ENCODE measurements around the gene AMZ1. TPM values are rescaled to one million over a fixed set of nuclear protein-coding genes. Genes with fewer than 3 reads are reported as not detected.

The AMZ1 gene
- total and polyA plus RNA-seq, 8 donors: under 0.01 to 1.4 (median 0.45) TPM; not detected in 5

DNA sequence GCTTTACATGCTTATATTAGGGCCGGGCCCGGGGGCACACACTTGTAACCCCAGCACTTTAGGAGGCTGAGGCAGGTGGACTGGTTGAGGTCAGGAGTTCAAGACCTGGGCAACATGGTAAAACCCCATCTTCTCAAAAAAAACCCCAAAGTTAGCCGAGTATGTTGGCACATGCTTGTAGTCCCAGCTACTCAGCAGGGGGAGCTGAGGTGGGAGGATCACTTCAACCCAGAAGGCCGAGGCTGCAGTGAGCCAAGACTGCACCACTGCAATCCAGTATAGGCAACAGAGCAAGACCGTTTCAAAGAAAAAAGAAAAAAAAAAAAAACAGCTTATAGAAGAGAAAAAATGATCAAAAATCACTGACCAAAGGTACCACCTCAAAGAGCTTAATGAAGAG lies 63.1 kb downstream of the AMZ1 start:
- DNase-seq: no peak
- H3K4me1 ChIP-seq: peaks cover 7 to 20% (median 12%) of the 10 kb centered on the region in 4 donors
- H3K4me3 ChIP-seq: no peak overlapping the region
- H3K9me3 ChIP-seq: no peaks in the 10 kb centered on the region
- 49 to 78% (median 59%) methylated on average over 5 of the region's 5 CpGs for WGBS, 5 donors
- TF ChIP-seq POLR2AphosphoS5 (IDR thresholded peaks at IDR 0.05) (no peak), EP300 (IDR thresholded peaks at IDR 0.05) (no peak), POLR2A (IDR thresholded peaks at IDR 0.05) (no peak), CTCF (IDR thresholded peaks at IDR 0.05) (no peak)
- no peaks in the 10 kb centered on the region for H3K27me3 ChIP-seq
- no peaks in the 10 kb centered on the region for H3K36me3 ChIP-seq
- H3K27ac ChIP-seq: peak overlapping the region in 1 of 5 donors; percentile 18
- intact Hi-C loops (cut with DNase I; ENCODE audit: low total_unique reads): no loop called here

DNA sequence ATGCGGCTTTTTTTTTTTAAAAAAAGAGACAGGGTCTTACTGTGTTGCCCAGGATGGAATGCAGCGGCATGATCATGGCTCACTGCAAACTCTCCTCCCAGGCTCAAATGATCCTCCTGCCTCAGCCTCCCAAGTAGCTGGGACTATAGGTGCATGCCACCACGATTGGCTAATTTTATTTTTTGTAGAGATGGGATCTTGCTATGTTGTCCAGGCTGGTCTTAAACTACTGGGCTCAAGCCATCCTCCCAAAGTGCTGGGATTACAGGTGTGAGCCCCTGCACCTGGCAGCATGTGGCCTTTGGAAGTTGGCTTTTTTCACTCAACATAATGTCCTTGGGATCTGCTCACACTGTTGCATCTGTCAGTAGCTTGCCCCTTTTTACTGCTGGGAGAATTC lies 65.1 kb downstream of the AMZ1 start:
- TF ChIP-seq CTCF (IDR thresholded peaks at IDR 0.05) (no peak), EP300 (IDR thresholded peaks at IDR 0.05) (no peak), POLR2AphosphoS5 (IDR thresholded peaks at IDR 0.05) (no peak), POLR2A (IDR thresholded peaks at IDR 0.05) (no peak)
- no peaks in the 10 kb centered on the region for H3K27me3 ChIP-seq
- H3K4me3 ChIP-seq: no peak overlapping the region
- intact Hi-C loops (cut with DNase I; ENCODE audit: low total_unique reads): no loop called here
- H3K36me3 ChIP-seq: peaks cover 0 to 3% (median 0%) of the 10 kb centered on the region in 4 donors
- no peak overlapping the region for H3K27ac ChIP-seq
- peaks cover 7 to 30% (median 18%) of the 10 kb centered on the region in 4 donors for H3K4me1 ChIP-seq
- no peaks in the 10 kb centered on the region for H3K9me3 ChIP-seq
- WGBS, 5 donors: 83 to 96% (median 95%) methylated on average over 3 of the region's 3 CpGs
- DNase-seq: no peak

DNA sequence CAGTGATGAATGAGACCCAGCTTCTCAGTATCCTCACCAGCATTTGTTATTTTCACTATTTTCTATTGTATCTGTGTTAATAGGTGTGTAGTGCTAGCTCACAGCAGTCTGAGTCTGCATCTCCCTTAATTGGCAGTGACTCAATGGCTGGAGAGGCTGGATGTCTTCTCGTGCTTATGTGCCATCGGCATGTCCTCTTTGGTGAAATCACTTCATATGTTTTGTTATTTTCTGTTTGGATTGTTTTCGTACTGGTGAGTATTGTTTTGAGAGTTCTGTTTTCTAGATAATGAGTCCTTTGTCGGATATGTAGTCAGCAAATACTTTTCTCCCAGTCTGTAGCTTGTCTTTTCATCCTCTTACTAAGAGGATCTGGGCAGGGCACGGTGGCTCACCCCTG lies 66.1 kb downstream of the AMZ1 start:
- 85 to 92% (median 89%) methylated on average over 5 of the region's 5 CpGs for WGBS, 5 donors
- DNase-seq: no peak

DNA sequence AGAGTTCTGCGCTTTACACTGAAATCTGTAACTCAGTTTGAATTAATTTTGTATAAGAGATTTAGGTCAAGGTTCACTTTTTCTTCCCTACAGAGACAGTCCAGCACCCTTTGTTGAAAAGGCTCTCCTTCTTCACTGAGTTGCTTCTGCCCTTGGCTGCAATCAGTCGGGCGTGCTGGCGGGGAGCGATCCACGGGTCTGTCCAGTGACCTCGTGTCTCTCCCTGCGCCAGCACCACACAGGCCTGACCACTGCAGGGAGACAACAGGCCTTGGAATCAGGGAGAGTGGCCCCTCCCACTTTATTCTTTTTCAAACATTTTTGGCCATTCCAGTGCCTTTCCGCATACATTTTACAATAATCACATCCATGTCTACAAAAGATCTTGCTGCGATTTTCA lies 66.9 kb downstream of the AMZ1 start:
- Histone ChIP-seq H3K4me1 (peaks cover 15 to 48% (median 34%) of the 10 kb centered on the region in 4 donors), H3K9me3 (no peaks in the 10 kb centered on the region), H3K27me3 (no peaks in the 10 kb centered on the region), H3K36me3 (peaks cover 0 to 3% (median 0%) of the 10 kb centered on the region in 4 donors), H3K4me3 (no peak overlapping the region), H3K27ac (no peak overlapping the region)
- whole genome bisulfite sequencing, 5 donors: 95 to 99% (median 97%) methylated on average over 10 of the region's 10 CpGs
- TF ChIP-seq CTCF (IDR thresholded peaks at IDR 0.05) (no peak), EP300 (IDR thresholded peaks at IDR 0.05) (no peak), POLR2AphosphoS5 (IDR thresholded peaks at IDR 0.05) (no peak)
- no peak for DNase-seq
- intact Hi-C loops (cut with DNase I; ENCODE audit: low total_unique reads): no loop called here

More for the DNA sequence above, 66.1 kb downstream of the AMZ1 start:
- no peaks in the 10 kb centered on the region for H3K27me3 ChIP-seq
- no peaks in the 10 kb centered on the region for H3K9me3 ChIP-seq
- intact Hi-C loops (cut with DNase I; ENCODE audit: low total_unique reads): no loop called here
- H3K27ac ChIP-seq: no peak overlapping the region
- no peak for TF ChIP-seq EP300 (IDR thresholded peaks at IDR 0.05)
- H3K4me1 ChIP-seq: peaks cover 7 to 40% (median 26%) of the 10 kb centered on the region in 4 donors
- H3K4me3 ChIP-seq: no peak overlapping the region
- peaks cover 0 to 3% (median 0%) of the 10 kb centered on the region in 4 donors for H3K36me3 ChIP-seq

GRCh38 chr7:2755531-2755930 lies 67.5 kb downstream of the AMZ1 start:
- Histone ChIP-seq H3K4me1 (peaks cover 21 to 51% (median 40%) of the 10 kb centered on the region in 4 donors), H3K4me3 (no peak overlapping the region), H3K27me3 (no peaks in the 10 kb centered on the region), H3K27ac (no peak overlapping the region), H3K9me3 (no peaks in the 10 kb centered on the region), H3K36me3 (peaks cover 0 to 3% (median 0%) of the 10 kb centered on the region in 4 donors)
- TF ChIP-seq POLR2A (IDR thresholded peaks at IDR 0.05) (no peak), CTCF (IDR thresholded peaks at IDR 0.05) (no peak), POLR2AphosphoS5 (IDR thresholded peaks at IDR 0.05) (no peak), EP300 (IDR thresholded peaks at IDR 0.05) (no peak)
- intact Hi-C loops (cut with DNase I; ENCODE audit: low total_unique reads): no loop called here
- DNase-seq: no peak
